ENCODE measurements around the gene IPO4. TPM values are rescaled to one million over a fixed set of nuclear protein-coding genes. Genes with fewer than 3 reads are reported as not detected.

IPO4 gene
- total RNA-seq, 1 experiment from 2014 or later: 116 TPM

DNA sequence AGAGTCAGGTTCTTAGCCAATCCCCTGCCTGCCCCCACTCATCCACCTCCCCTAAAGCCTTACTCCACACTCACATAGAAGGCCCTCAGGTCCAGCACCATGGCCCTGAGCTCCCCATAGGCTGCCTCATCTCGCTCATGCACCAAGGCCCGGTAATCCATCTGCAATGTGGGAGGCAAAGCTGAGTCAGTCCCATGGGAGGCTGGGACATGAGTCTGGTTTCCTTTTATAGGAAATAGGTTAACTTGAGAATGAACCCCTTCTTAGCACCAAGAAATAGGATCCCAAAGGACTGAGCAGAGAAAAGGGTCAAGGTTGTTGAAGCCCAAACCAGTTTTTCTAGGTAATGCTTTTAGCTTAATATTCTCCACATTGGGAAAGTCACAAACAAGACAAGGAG, 45.1 kb downstream of the IPO4 start:
- Histone ChIP-seq H3K27ac (ENCODE audit: insufficient read length, low read depth, low read length) (no peak overlapping the region), H3K4me2 (ENCODE audit: insufficient read depth, insufficient read length, low read length) (no peak overlapping the region), H3K9me3 (ENCODE audit: control insufficient read depth, low read depth, low read length) (no peaks in the 10 kb centered on the region), H3K27me3 (ENCODE audit: insufficient read depth, low read length) (no peaks in the 10 kb centered on the region), H3K4ac (ENCODE audit: low read depth, low read length) (no peak overlapping the region), H3K23me2 (ENCODE audit: insufficient read length, low read depth, low read length, poor library complexity, severe bottlenecking) (peaks cover 19% of the 10 kb centered on the region), H2BK20ac (ENCODE audit: low read depth, low read length, poor library complexity, severe bottlenecking) (no peak overlapping the region), H3K79me2 (ENCODE audit: insufficient read depth, low read length) (peaks cover 10% of the 10 kb centered on the region; the same call in 1 of the 2 replicates), H4K5ac (ENCODE audit: insufficient read length, low read depth, low read length) (no peak overlapping the region), H3K79me1 (ENCODE audit: insufficient read depth, low read depth, low read length, poor library complexity, severe bottlenecking) (peaks cover 7% of the 10 kb centered on the region), H2BK5ac (ENCODE audit: insufficient read length, low read length) (no peak overlapping the region), H3K14ac (ENCODE audit: insufficient read depth, low read length) (no peak overlapping the region), H3K4me1 (ENCODE audit: insufficient read depth, low read length) (no peaks in the 10 kb centered on the region), H2AK5ac (ENCODE audit: insufficient read length, low read length) (no peak overlapping the region), H3K23ac (ENCODE audit: insufficient read length, low read depth, low read length) (no peak overlapping the region), H3T11ph (ENCODE audit: low read length) (no peak overlapping the region), H3K56ac (ENCODE audit: insufficient read length, low read depth, low read length) (no peak overlapping the region), H3K18ac (ENCODE audit: insufficient read length, low read depth, low read length) (no peak overlapping the region), H4K8ac (replicated peaks; ENCODE audit: insufficient read length, low read depth, low read length) (no peak overlapping the region), H2BK15ac (ENCODE audit: low read depth, low read length) (no peak overlapping the region), H4K20me1 (ENCODE audit: control insufficient read depth, insufficient read depth, insufficient read length) (no peaks in the 10 kb centered on the region), H2BK12ac (ENCODE audit: insufficient read length, low read depth, low read length) (no peak overlapping the region), H2BK120ac (ENCODE audit: low read depth, low read length, poor library complexity, severe bottlenecking) (no peak overlapping the region), H3K9ac (ENCODE audit: extremely low read depth, insufficient read length, low read length) (no peak overlapping the region), H4K91ac (ENCODE audit: insufficient read length, low read depth, low read length) (no peak overlapping the region), H2AFZ (ENCODE audit: low read length) (no peak overlapping the region)
- H3K27ac Mint-ChIP-seq: no peak overlapping the region
- DNase-seq: no peak
- TF ChIP-seq, protein P1, sequence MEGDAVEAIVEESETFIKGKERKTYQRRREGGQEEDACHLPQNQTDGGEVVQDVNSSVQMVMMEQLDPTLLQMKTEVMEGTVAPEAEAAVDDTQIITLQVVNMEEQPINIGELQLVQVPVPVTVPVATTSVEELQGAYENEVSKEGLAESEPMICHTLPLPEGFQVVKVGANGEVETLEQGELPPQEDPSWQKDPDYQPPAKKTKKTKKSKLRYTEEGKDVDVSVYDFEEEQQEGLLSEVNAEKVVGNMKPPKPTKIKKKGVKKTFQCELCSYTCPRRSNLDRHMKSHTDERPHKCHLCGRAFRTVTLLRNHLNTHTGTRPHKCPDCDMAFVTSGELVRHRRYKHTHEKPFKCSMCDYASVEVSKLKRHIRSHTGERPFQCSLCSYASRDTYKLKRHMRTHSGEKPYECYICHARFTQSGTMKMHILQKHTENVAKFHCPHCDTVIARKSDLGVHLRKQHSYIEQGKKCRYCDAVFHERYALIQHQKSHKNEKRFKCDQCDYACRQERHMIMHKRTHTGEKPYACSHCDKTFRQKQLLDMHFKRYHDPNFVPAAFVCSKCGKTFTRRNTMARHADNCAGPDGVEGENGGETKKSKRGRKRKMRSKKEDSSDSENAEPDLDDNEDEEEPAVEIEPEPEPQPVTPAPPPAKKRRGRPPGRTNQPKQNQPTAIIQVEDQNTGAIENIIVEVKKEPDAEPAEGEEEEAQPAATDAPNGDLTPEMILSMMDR (conservative IDR thresholded peaks at IDR 0.05): no peak
- no peaks in the 10 kb centered on the region for H3K9me3 Mint-ChIP-seq
- peaks cover 17 to 44% (median 43%) of the 10 kb centered on the region in 3 experiments for H3K36me3 Mint-ChIP-seq (ENCODE audit: insufficient read depth in 1 of 3, low read depth in 3 of 3)
- no peaks in the 10 kb centered on the region for H3K27me3 Mint-ChIP-seq (ENCODE audit: low read depth)
- no CpG with 5 or more reads among the region's 2 CpGs for WGBS (ENCODE audit: extremely low coverage, insufficient read length, low lambda C conversion rate)
- H3K4me1 Mint-ChIP-seq: peaks cover 30 to 33% of the 10 kb centered on the region in 2 experiments
- H3K4me3 Mint-ChIP-seq: no peak overlapping the region
